Adrenal gland (tissue), 5 donors: ENCODE measurements around the gene ALG1.
"Not testable (repeated sequence)": the region's sequence is repeated elsewhere in the genome, so short reads cannot be mapped to it uniquely, and the experiment has no call there.

Experiments used
- CTCF ChIP-seq, 6 experiments: fragments of 450-650 bp in 4 of 6; fragments of 200-600 bp in 2 of 6; sonication (generic) in 1 of 6; IDR thresholded peaks; 1 replicate in 5 of 6; 2 replicates in 1 of 6; pipeline versions ENCODE4 v1.5.1 to v1.8.0; 2016 to 2021; ENCODE audit warnings: antibody characterized with exemption in 6 of 6, mild to moderate bottlenecking in 2 of 6, moderate library complexity in 1 of 6
- POLR2A ChIP-seq, 2 donors: fragments of 450-650 bp; IDR thresholded peaks; one replicate each; pipeline ENCODE4 v1.6.1; 2017; ENCODE audit warnings: antibody characterized with exemption in 2 of 2, mild to moderate bottlenecking in 2 of 2, moderate library complexity in 1 of 2
- donor health status: DM: no; HTN: no; CAD: no.

- not testable (repeated sequence) for TF ChIP-seq CTCF, POLR2A (IDR thresholded peaks at IDR 0.05)
Measured at GRCh38 chr16:5085716-5086115, 14.1 kb downstream of the ALG1 start.
